ENCODE measurements around the gene DCN.

Gene DCN

GRCh38 chr12:91106283-91106682 is 76.3 kb downstream of the DCN start:
- no peak for TF ChIP-seq CTCF (IDR thresholded peaks at IDR 0.05; ENCODE audit: borderline replicate concordance, insufficient read depth, low read depth, low read length)
- H3K4me3 ChIP-seq (ENCODE audit: low read depth, low read length), result no peak overlapping the region

GRCh38 chr12:91105807-91106206 is 76.8 kb downstream of the DCN start:
- no peak for TF ChIP-seq CTCF (IDR thresholded peaks at IDR 0.05; ENCODE audit: borderline replicate concordance, insufficient read depth, low read depth, low read length)
- H3K4me3 ChIP-seq (ENCODE audit: low read depth, low read length), result no peak overlapping the region

- H3K4me3 ChIP-seq (ENCODE audit: low read depth, low read length), result no peak overlapping the region
- no peak for TF ChIP-seq CTCF (IDR thresholded peaks at IDR 0.05; ENCODE audit: borderline replicate concordance, insufficient read depth, low read depth, low read length)
Measured at GRCh38 chr12:91104812-91105466, 77.7 kb downstream of the DCN start.

GRCh38 chr12:91103624-91104023 is 79.0 kb downstream of the DCN start:
- H3K4me3 ChIP-seq (ENCODE audit: low read depth, low read length), result no peak overlapping the region
- TF ChIP-seq CTCF (IDR thresholded peaks at IDR 0.05; ENCODE audit: borderline replicate concordance, insufficient read depth, low read depth, low read length), result no peak

GRCh38 chr12:91103101-91103500 is 79.5 kb downstream of the DCN start:
- H3K4me3 ChIP-seq (ENCODE audit: low read depth, low read length), result no peak overlapping the region
- TF ChIP-seq CTCF (IDR thresholded peaks at IDR 0.05; ENCODE audit: borderline replicate concordance, insufficient read depth, low read depth, low read length), result no peak

GRCh38 chr12:91100906-91101305 is 81.7 kb downstream of the DCN start:
- no peak for TF ChIP-seq CTCF (IDR thresholded peaks at IDR 0.05; ENCODE audit: borderline replicate concordance, insufficient read depth, low read depth, low read length)
- H3K4me3 ChIP-seq (ENCODE audit: low read depth, low read length), result no peak overlapping the region

- no peak for TF ChIP-seq CTCF (IDR thresholded peaks at IDR 0.05; ENCODE audit: borderline replicate concordance, insufficient read depth, low read depth, low read length)
- no peak overlapping the region for H3K4me3 ChIP-seq (ENCODE audit: low read depth, low read length)
Measured at GRCh38 chr12:91099836-91100235, 82.8 kb downstream of the DCN start.

Data from GM12875 (cell line).